GM12878 (cell line): Measurements from ENCODE around the gene ELOF1.

Experiments used
- CTCF ChIP-seq, 3 experiments: IDR thresholded peaks in 2 of 3; conservative IDR thresholded peaks in 1 of 3; 2 replicates each; pipeline ENCODE4 v1.5.1; 2011; ENCODE audit warnings: low read depth in 3 of 3, low read length in 3 of 3, mild to moderate bottlenecking in 3 of 3, control low read depth in 2 of 3, moderate library complexity in 2 of 3, inconsistent platforms in 1 of 3, mixed read lengths in 1 of 3; ENCODE audit not compliant: control insufficient read depth in 2 of 3, insufficient read depth in 1 of 3; ENCODE audit errors: extremely low read depth in 1 of 3
- NR2C2 ChIP-seq: IDR thresholded peaks from 2 replicates; pipeline ENCODE4 v1.6.1; 2011; ENCODE audit warnings: borderline replicate concordance, low read depth; ENCODE audit not compliant: control insufficient read depth, insufficient read length

- TF ChIP-seq NR2C2 (no peak), CTCF (IDR thresholded peaks at IDR 0.05 in 2 of 3, conservative IDR thresholded peaks at IDR 0.05 in 1 of 3; ENCODE audit: control insufficient read depth in 2 of 3, extremely low read depth in 1 of 3, insufficient read depth in 1 of 3, low read depth in 3 of 3, low read length in 3 of 3) (no peak)
These were observed 10.9 kb downstream of the ELOF1 start for GRCh38 chr19:11547929-11548700.
